Measurements from ENCODE around the gene NEK1.

NEK1 gene

GRCh38 chr4:169416997-169417396 lies 195.4 kb downstream of the NEK1 start:
- DNase-seq, result no peak

- no peak for DNase-seq
These were observed 195.9 kb downstream of the NEK1 start for GRCh38 chr4:169416461-169416860.

- DNase-seq, result no peak
These were observed 197.5 kb downstream of the NEK1 start for GRCh38 chr4:169414913-169415312.

GRCh38 chr4:169412046-169412445 lies 200.3 kb downstream of the NEK1 start:
- no peak for DNase-seq

- DNase-seq, result no peak
These were observed 201.3 kb downstream of the NEK1 start for GRCh38 chr4:169410839-169411770.

GRCh38 chr4:169407217-169407845 lies 205.1 kb downstream of the NEK1 start:
- no peak for DNase-seq

- no peak for DNase-seq
These were observed 207.4 kb downstream of the NEK1 start for GRCh38 chr4:169404960-169405359.

GRCh38 chr4:169400832-169401231 lies 211.6 kb downstream of the NEK1 start:
- no peak for DNase-seq

GRCh38 chr4:169399976-169400767 lies 212.2 kb downstream of the NEK1 start:
- DNase-seq, result no peak

- DNase-seq, result no peak
These were observed 214.1 kb downstream of the NEK1 start for GRCh38 chr4:169398316-169398715.

- no peak for DNase-seq
These were observed 214.6 kb downstream of the NEK1 start for GRCh38 chr4:169397762-169398161.

- DNase-seq, result no peak
These were observed 227.0 kb downstream of the NEK1 start for GRCh38 chr4:169385376-169385775.

GRCh38 chr4:169384779-169385178 lies 227.6 kb downstream of the NEK1 start:
- DNase-seq, result no peak

GRCh38 chr4:169383724-169384123 lies 228.7 kb downstream of the NEK1 start:
- no peak for DNase-seq

GRCh38 chr4:169379688-169380087 lies 232.7 kb downstream of the NEK1 start:
- DNase-seq, result no peak

- no peak for DNase-seq
These were observed 235.0 kb downstream of the NEK1 start for GRCh38 chr4:169377367-169377766.

GRCh38 chr4:169376421-169376820 lies 236.0 kb downstream of the NEK1 start:
- no peak for DNase-seq

- DNase-seq, result no peak
These were observed 239.6 kb downstream of the NEK1 start for GRCh38 chr4:169372791-169373190.

GRCh38 chr4:169369634-169370033 lies 242.7 kb downstream of the NEK1 start:
- DNase-seq, result no peak

GRCh38 chr4:169367826-169368225 lies 244.6 kb downstream of the NEK1 start:
- DNase-seq, result no peak

- DNase-seq, result no peak
These were observed 245.6 kb downstream of the NEK1 start for GRCh38 chr4:169366821-169367220.

- no peak for DNase-seq
These were observed 249.8 kb downstream of the NEK1 start for GRCh38 chr4:169362607-169363006.

- DNase-seq, result no peak
These were observed 250.6 kb downstream of the NEK1 start for GRCh38 chr4:169361756-169362155.

GRCh38 chr4:169359961-169360360 lies 252.4 kb downstream of the NEK1 start:
- no peak for DNase-seq
